ENCODE results near the gene RRAGD.

The RRAGD gene

GRCh38 chr6:89315249-89315885 lies 96.7 kb downstream of the RRAGD start, which contains the start of gene GABRR2:
Gene GABRR2, minus strand, starts transcription at chr6:89315299. Its CDS starts 134 bp downstream, at chr6:89315165.
- Histone ChIP-seq H2BK120ac (ENCODE audit: low read depth, low read length) (no peak within 1 kb of the TSS), H4K5ac (ENCODE audit: low read length) (no peak within 1 kb of the TSS), H3K4me2 (ENCODE audit: low read length) (no peak within 1 kb of the TSS), H2BK5ac (ENCODE audit: low read length) (no peak within 1 kb of the TSS), H2AK5ac (ENCODE audit: low read length) (no peak within 1 kb of the TSS), H3K23ac (ENCODE audit: low read length) (no peak within 1 kb of the TSS), H3K9ac (ENCODE audit: low read length) (no peak within 1 kb of the TSS), H3K4ac (ENCODE audit: low read depth, low read length) (no peak within 1 kb of the TSS), H3K79me2 (ENCODE audit: control insufficient read depth, insufficient read depth, low read length) (no peaks in the 10 kb centered on the region), H3K18ac (ENCODE audit: low read length) (no peak within 1 kb of the TSS), H3K79me1 (ENCODE audit: low read length) (no peaks in the 10 kb centered on the region), H2BK15ac (replicated peaks; ENCODE audit: low read depth) (no peak within 1 kb of the TSS), H3K4me1 (ENCODE audit: control insufficient read depth, low read depth, low read length) (no peaks in the 10 kb centered on the region), H3K4me3 (ENCODE audit: low read length) (no peak within 1 kb of the TSS), H3K27ac (ENCODE audit: low read depth, low read length) (no peak within 1 kb of the TSS), H3K56ac (ENCODE audit: low read length) (no peak within 1 kb of the TSS), H3K27me3 (ENCODE audit: insufficient read depth, low read length, poor library complexity) (no peaks in the 10 kb centered on the region), H3K36me3 (ENCODE audit: control insufficient read depth, insufficient read depth, low read length) (no peaks in the 10 kb centered on the region), H4K8ac (ENCODE audit: low read depth, low read length) (no peak within 1 kb of the TSS)
- no CpG with 5 or more reads among the region's 6 CpGs for WGBS (ENCODE audit: extremely low coverage, insufficient coverage, low lambda C conversion rate)
- DNase-seq: no peak

- no peaks in the 10 kb centered on the region for H3K27me3 ChIP-seq (ENCODE audit: insufficient read depth, low read length, poor library complexity)
- no peak overlapping the region for H3K4me2 ChIP-seq (ENCODE audit: low read length)
- no peaks in the 10 kb centered on the region for H3K36me3 ChIP-seq (ENCODE audit: control insufficient read depth, insufficient read depth, low read length)
- H3K4ac ChIP-seq (ENCODE audit: low read depth, low read length): no peak overlapping the region
- H2BK15ac ChIP-seq (replicated peaks; ENCODE audit: low read depth): no peak overlapping the region
- no peak overlapping the region for H2AK5ac ChIP-seq (ENCODE audit: low read length)
- H3K4me1 ChIP-seq (ENCODE audit: control insufficient read depth, low read depth, low read length): no peaks in the 10 kb centered on the region
- H3K23ac ChIP-seq (ENCODE audit: low read length): no peak overlapping the region
- H2BK120ac ChIP-seq (ENCODE audit: low read depth, low read length): no peak overlapping the region
- H3K18ac ChIP-seq (ENCODE audit: low read length): no peak overlapping the region
- DNase-seq: no peak
- no peak overlapping the region for H3K4me3 ChIP-seq (ENCODE audit: low read length)
- no CpG with 5 or more reads among the region's 7 CpGs for WGBS (ENCODE audit: extremely low coverage, insufficient coverage, low lambda C conversion rate)
- no peak overlapping the region for H2BK5ac ChIP-seq (ENCODE audit: low read length)
- no peaks in the 10 kb centered on the region for H3K79me1 ChIP-seq (ENCODE audit: low read length)
- H3K56ac ChIP-seq (ENCODE audit: low read length): no peak overlapping the region
- H3K79me2 ChIP-seq (ENCODE audit: control insufficient read depth, insufficient read depth, low read length): no peaks in the 10 kb centered on the region
- no peak overlapping the region for H4K8ac ChIP-seq (ENCODE audit: low read depth, low read length)
- no peak overlapping the region for H3K27ac ChIP-seq (ENCODE audit: low read depth, low read length)
- H4K5ac ChIP-seq (ENCODE audit: low read length): no peak overlapping the region
- no peak overlapping the region for H3K9ac ChIP-seq (ENCODE audit: low read length)
These were observed 97.4 kb downstream of the RRAGD start for GRCh38 chr6:89314692-89315091.
